GM23338 (cell line): ENCODE results near the gene GALNT9. TPM values are rescaled to one million over a fixed set of nuclear protein-coding genes. Genes with fewer than 3 reads are reported as not detected.

ENCODE experiments used
- ATAC-seq: fragments of 200-7000 bp; cut with Tn5 transposase; 3 replicates; pipeline ENCODE4 v1.9.1; 2020
- DNase-seq: peaks from one replicate; pipeline ENCODE4 v3.0.0-alpha.2; 2015; ENCODE audit warnings: low spot score
- H2AFZ ChIP-seq: fragments of 200-600 bp; sonication (generic); 2 replicates; pipeline ENCODE4 v1.8.0; 2016; ENCODE audit warnings: antibody characterized with exemption, mild to moderate bottlenecking, moderate library complexity
- H3F3A ChIP-seq: fragments of 200-600 bp; sonication (generic); replicated peaks from 2 replicates; pipeline ENCODE4 v1.8.0; 2017; ENCODE audit warnings: antibody characterized with exemption, mixed run types, low read depth
- H3K27ac ChIP-seq: fragments of 200-600 bp; sonication (generic); 2 replicates; pipeline ENCODE4 v1.6.1; 2016; ENCODE audit warnings: low read depth
- H3K27me3 ChIP-seq: fragments of 200-600 bp; sonication (generic); 2 replicates; pipeline ENCODE4 v1.8.0; 2016; ENCODE audit warnings: mild to moderate bottlenecking, mixed run types, moderate library complexity; ENCODE audit not compliant: insufficient read depth
- H3K36me3 ChIP-seq: fragments of 200-600 bp; sonication (generic); 2 replicates; pipeline ENCODE4 v1.8.0; 2016; ENCODE audit warnings: mild to moderate bottlenecking; ENCODE audit not compliant: insufficient read depth
- H3K4me1 ChIP-seq: fragments of 200-600 bp; sonication (generic); 2 replicates; pipeline ENCODE4 v1.8.0; 2016; ENCODE audit warnings: mild to moderate bottlenecking, moderate library complexity; ENCODE audit not compliant: insufficient read depth
- H3K4me2 ChIP-seq: fragments of 200-600 bp; sonication (generic); 2 replicates; pipeline ENCODE4 v1.7.1; 2017; ENCODE audit warnings: mixed run types
- H3K4me3 ChIP-seq: fragments of 200-600 bp; sonication (generic); 2 replicates; pipeline ENCODE4 v1.6.1; 2016; ENCODE audit warnings: mixed run types
- H3K79me2 ChIP-seq: fragments of 200-600 bp; sonication (generic); replicated peaks from 2 replicates; pipeline ENCODE4 v1.8.0; 2017; ENCODE audit warnings: mild to moderate bottlenecking; ENCODE audit not compliant: insufficient read depth
- H3K9me2 ChIP-seq: fragments of 200-600 bp; sonication (generic); 2 replicates; pipeline ENCODE4 v1.8.0; 2017; ENCODE audit not compliant: insufficient read depth
- H4K20me1 ChIP-seq: fragments of 200-600 bp; sonication (generic); replicated peaks from 2 replicates; pipeline ENCODE4 v1.8.0; 2017; ENCODE audit warnings: mild to moderate bottlenecking; ENCODE audit not compliant: insufficient read depth
- H3K27ac Mint-ChIP-seq: 2 replicates; pipeline ENCODE4 v1.8.0; 2020; ENCODE audit warnings: inconsistent platforms, mild to moderate bottlenecking, moderate library complexity, mixed read lengths
- H3K27me3 Mint-ChIP-seq: 3 replicates; pipeline ENCODE4 v1.8.0; 2022; ENCODE audit warnings: low read depth, mild to moderate bottlenecking, moderate library complexity, mixed read lengths, inconsistent platforms; ENCODE audit not compliant: insufficient read depth, poor library complexity
- H3K36me3 Mint-ChIP-seq: 3 replicates; pipeline ENCODE4 v1.8.0; 2021; ENCODE audit warnings: low read depth, mild to moderate bottlenecking, inconsistent platforms, moderate library complexity, mixed read lengths
- H3K4me1 Mint-ChIP-seq: 3 replicates; pipeline ENCODE4 v1.8.0; 2020; ENCODE audit warnings: mild to moderate bottlenecking, inconsistent platforms, mixed read lengths
- H3K4me3 Mint-ChIP-seq: 3 replicates; pipeline ENCODE4 v1.8.0; 2021; ENCODE audit warnings: moderate library complexity, mild to moderate bottlenecking, inconsistent platforms, mixed read lengths
- H3K9me3 Mint-ChIP-seq: 3 replicates; pipeline ENCODE4 v1.8.0; 2020; ENCODE audit warnings: moderate library complexity, mild to moderate bottlenecking, inconsistent platforms, mixed read lengths
- CREB1 ChIP-seq: fragments of 250-450 bp; sonication (Bioruptor Pico); IDR thresholded peaks from 2 replicates; pipeline ENCODE4 v1.5.0; 2020; ENCODE audit warnings: low read depth, mild to moderate bottlenecking, moderate library complexity
- ETS1 ChIP-seq: IDR thresholded peaks from 2 replicates; pipeline ENCODE4 v1.6.1; 2016; ENCODE audit warnings: antibody characterized with exemption
- EZH2 ChIP-seq: fragments of 200-600 bp; sonication (generic); IDR thresholded peaks from one replicate; pipeline ENCODE4 v1.8.0; 2017; ENCODE audit warnings: antibody characterized with exemption, mild to moderate bottlenecking, low read depth; ENCODE audit not compliant: unreplicated experiment
- EZH2phosphoT487 ChIP-seq: fragments of 200-600 bp; sonication (generic); IDR thresholded peaks from one replicate; pipeline ENCODE4 v1.8.1; 2018; ENCODE audit warnings: antibody characterized with exemption; ENCODE audit not compliant: unreplicated experiment
- JUNB ChIP-seq: IDR thresholded peaks from one replicate; pipeline ENCODE4 v1.6.1; 2016; ENCODE audit warnings: antibody characterized with exemption; ENCODE audit not compliant: unreplicated experiment
- NANOG ChIP-seq: IDR thresholded peaks from 2 replicates; pipeline ENCODE4 v1.6.1; 2016; ENCODE audit warnings: antibody characterized with exemption, borderline replicate concordance
- REST ChIP-seq: IDR thresholded peaks from one replicate; pipeline ENCODE4 v1.6.1; 2018; ENCODE audit warnings: antibody characterized with exemption; ENCODE audit not compliant: unreplicated experiment
- STAT1 ChIP-seq: IDR thresholded peaks from one replicate; pipeline ENCODE4 v1.6.1; 2016; ENCODE audit warnings: antibody characterized with exemption; ENCODE audit not compliant: unreplicated experiment
- ZNF114 ChIP-seq: fragments of 250-450 bp; sonication (Bioruptor Pico); IDR thresholded peaks from 2 replicates; pipeline ENCODE4 v1.5.0; 2020; ENCODE audit warnings: mild to moderate bottlenecking, moderate library complexity
- polyA plus RNA-seq: library from polyadenylated mRNA; unstranded; fragments of >200 nt; fragmentation: Nextera tagmentation; extraction: Ambion mirVana; gene quantifications from 2 replicates; pipeline ENCODE4 v1.2.1, GENCODE V29; 2016
- total RNA-seq: library from RNA; depleted of rRNA; stranded (reverse); fragments of >200 nt; shearing (Covaris generic); gene quantifications from 2 replicates; pipeline ENCODE4 v1.2.3, GENCODE V29; 2014

GALNT9 gene
- total and polyA plus RNA-seq, 2 experiments from 2014 or later = 0.81 to 2.5 TPM

- H3K27me3 Mint-ChIP-seq = peaks cover 15% of the 10 kb centered on the region
- no peaks in the 10 kb centered on the region for H4K20me1 ChIP-seq
- ATAC-seq = no peak
Observed at GRCh38 chr12:132171968-132172521, 157.3 kb downstream of the GALNT9 start.

More at GRCh38 chr12:132171968-132172521, 157.3 kb downstream of the GALNT9 start:
- Histone ChIP-seq H3K27me3 (no peaks in the 10 kb centered on the region), H3K27ac (no peak overlapping the region), H3K9me2 (no peaks in the 10 kb centered on the region), H3K4me1 (no peaks in the 10 kb centered on the region), H3K79me2 (no peaks in the 10 kb centered on the region), H3F3A (no peaks in the 10 kb centered on the region), H2AFZ (no peak overlapping the region), H3K4me3 (no peak overlapping the region), H3K36me3 (no peaks in the 10 kb centered on the region), H3K4me2 (no peak overlapping the region)
- Mint-ChIP-seq H3K27ac (no peak overlapping the region), H3K36me3 (no peaks in the 10 kb centered on the region), H3K9me3 (peaks cover 2% of the 10 kb centered on the region; the same call in 1 of the 3 replicates), H3K4me3 (no peak overlapping the region), H3K4me1 (no peaks in the 10 kb centered on the region)
- DNase-seq = no peak
- TF ChIP-seq EZH2phosphoT487 (no peak), ZNF114 (CRISPR knock-in tag) (no peak), REST (no peak), NANOG (no peak), JUNB (no peak), EZH2 (no peak), ETS1 (no peak), STAT1 (no peak), CREB1 (CRISPR knock-in tag) (no peak)
